Upper lobe of right lung (tissue), 1 donor: ENCODE data around the gene UBC. TPM values are rescaled to one million over a fixed set of nuclear protein-coding genes. Genes with fewer than 3 reads are reported as not detected.
"Not testable (repeated sequence)": the region's sequence is repeated elsewhere in the genome, so short reads cannot be mapped to it uniquely, and the experiment has no call there.

ENCODE experiments used
- ATAC-seq: fragments of 200-7000 bp; cut with Tn5 transposase; one replicate; pipeline ENCODE4 v1.9.1; 2020; ENCODE audit warnings: mild to moderate bottlenecking, moderate library complexity
- DNase-seq: peaks from one replicate; pipeline ENCODE4 v3.0.0-alpha.2; 2020
- H3K27ac ChIP-seq: fragments of 200-600 bp; one replicate; pipeline ENCODE4 v1.8.0; 2022
- H3K27me3 ChIP-seq: fragments of 200-600 bp; one replicate; pipeline ENCODE4 v1.8.0; 2022; ENCODE audit warnings: mild to moderate bottlenecking
- H3K36me3 ChIP-seq: fragments of 200-600 bp; one replicate; pipeline ENCODE4 v1.8.0; 2022
- H3K4me1 ChIP-seq: fragments of 200-600 bp; one replicate; pipeline ENCODE4 v1.8.0; 2022
- H3K4me3 ChIP-seq: fragments of 200-600 bp; one replicate; pipeline ENCODE4 v1.8.0; 2022; ENCODE audit warnings: mild to moderate bottlenecking
- H3K9me3 ChIP-seq: fragments of 200-600 bp; one replicate; pipeline ENCODE4 v1.8.0; 2022
- CTCF ChIP-seq: fragments of 200-600 bp; IDR thresholded peaks from one replicate; pipeline ENCODE4 v1.8.0; 2022; ENCODE audit warnings: antibody characterized with exemption
- intact Hi-C: fragments of 100-400 bp; cut with DNase I; formaldehyde crosslinking; loops from one replicate; pipeline ENCODE4 v1.11.0; 2022
- total RNA-seq: library from RNA; stranded (reverse); fragmentation: NEBNext Ultra II Directional; extraction: Animal tissue kit (Norgen Biotek cat#: 25700); gene quantifications from one replicate; pipeline ENCODE4 v1.2.1, GENCODE V29; 2021
- donor health status: DM: no; HTN: yes; CAD: no; lungs with severe emphysema.

UBC gene
- total RNA-seq, 1 donor from 2014 or later, result 1,107 TPM

- H3K27me3 ChIP-seq, result no peaks in the 10 kb centered on the region
- peak overlapping the region; percentile 100 for H3K27ac ChIP-seq
- peak; percentile 58 for TF ChIP-seq CTCF
- no peaks in the 10 kb centered on the region for H3K9me3 ChIP-seq
- peak overlapping the region; percentile 88 for H3K4me3 ChIP-seq
- ATAC-seq (peak; percentile 64), DNase-seq (peak; percentile 96)
- H3K36me3 ChIP-seq, result peaks cover 32% of the 10 kb centered on the region
- intact Hi-C loops, result loop anchor here (2.0 kb wide), 1 partner anchor 27 kb away; no protein-coding TSS in a partner anchor
- H3K4me1 ChIP-seq, result peaks cover 52% of the 10 kb centered on the region
Observed at GRCh38 chr12:124913474-124914391, 717 bp downstream of the UBC start.

GRCh38 chr12:124912529-124913287 is 1.7 kb downstream of the UBC start:
- H3K4me1 ChIP-seq, result peaks cover 41% of the 10 kb centered on the region
- not testable (repeated sequence) for ATAC-seq, DNase-seq

GRCh38 chr12:124911521-124911920 is 2.9 kb downstream of the UBC start:
- peaks cover 36% of the 10 kb centered on the region for H3K4me1 ChIP-seq
- ATAC-seq, intact Hi-C loops, DNase-seq, H3K27me3 ChIP-seq, H3K9me3 ChIP-seq, H3K27ac ChIP-seq: not testable (repeated sequence)
- H3K36me3 ChIP-seq, result peaks cover 32% of the 10 kb centered on the region
- peak overlapping the region; percentile 32 for H3K4me3 ChIP-seq

More at GRCh38 chr12:124912529-124913287, 1.7 kb downstream of the UBC start:
- Histone ChIP-seq H3K4me3 (peak overlapping the region; percentile 88), H3K36me3 (peaks cover 32% of the 10 kb centered on the region)
- H3K27me3 ChIP-seq, H3K9me3 ChIP-seq, H3K27ac ChIP-seq, intact Hi-C loops: not testable (repeated sequence)

GRCh38 chr12:124910561-124911478 is 3.6 kb downstream of the UBC start:
- intact Hi-C loops, result no loop called here
- TF ChIP-seq CTCF, result no peak
- no peak for DNase-seq

GRCh38 chr12:124909831-124910560 is 4.5 kb downstream of the UBC start:
- Histone ChIP-seq H3K9me3 (no peaks in the 10 kb centered on the region), H3K4me1 (peaks cover 23% of the 10 kb centered on the region), H3K36me3 (peaks cover 32% of the 10 kb centered on the region), H3K27me3 (no peaks in the 10 kb centered on the region), H3K4me3 (peak overlapping the region; percentile 32), H3K27ac (no peak overlapping the region)
- intact Hi-C loops, result no loop called here
- no peak for ATAC-seq
- no peak for TF ChIP-seq CTCF
- DNase-seq, result no peak

More at GRCh38 chr12:124910561-124911478, 3.6 kb downstream of the UBC start:
- peak overlapping the region; percentile 32 for H3K4me3 ChIP-seq
- peaks cover 29% of the 10 kb centered on the region for H3K4me1 ChIP-seq
- H3K27ac ChIP-seq, result no peak overlapping the region
- H3K9me3 ChIP-seq, result no peaks in the 10 kb centered on the region
- ATAC-seq, result no peak
- no peaks in the 10 kb centered on the region for H3K27me3 ChIP-seq
- peaks cover 32% of the 10 kb centered on the region for H3K36me3 ChIP-seq
